Measurements from ENCODE around the gene USH1G.
A peak's percentile ranks its signal among the peaks of the same experiment; 100 is the strongest.

USH1G gene

GRCh38 chr17:74901353-74902135 is 21.5 kb downstream of the USH1G start:
- H3K36me3 Mint-ChIP-seq (ENCODE audit: insufficient read depth): peaks cover 1% of the 10 kb centered on the region
- H3K4me1 Mint-ChIP-seq: no peaks in the 10 kb centered on the region
- H3K9me3 Mint-ChIP-seq: no peaks in the 10 kb centered on the region
- peaks cover 33% of the 10 kb centered on the region for H3K27me3 Mint-ChIP-seq
- ATAC-seq (replicated peaks; ENCODE audit: extremely low read depth, poor library complexity, severe bottlenecking): no peak
- no peak overlapping the region for H3K27ac Mint-ChIP-seq (ENCODE audit: low read depth)
- DNase-seq (ENCODE audit: low spot score in 2 of 2): no peak
- H3K4me3 Mint-ChIP-seq: no peak overlapping the region

DNA sequence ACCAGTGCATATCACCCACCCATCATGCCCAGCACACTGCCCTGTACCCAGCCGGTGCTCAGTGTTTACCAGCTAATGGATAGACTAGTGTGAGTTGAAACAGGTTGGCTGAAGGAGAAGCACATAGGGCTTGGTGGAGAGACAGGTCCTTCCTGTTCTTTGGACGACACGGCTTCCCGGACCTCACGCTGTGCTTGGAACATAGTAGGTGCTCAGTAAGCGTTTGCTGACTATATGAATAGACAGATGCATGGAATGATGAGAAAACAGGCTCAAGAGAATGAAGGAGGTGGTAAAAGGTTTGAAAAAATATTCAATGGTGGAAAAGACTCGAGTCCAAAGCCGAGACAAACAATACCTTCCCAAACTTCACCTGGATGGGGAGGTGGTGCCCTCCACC is 22.8 kb downstream of the USH1G start:
- Mint-ChIP-seq H3K36me3 (ENCODE audit: insufficient read depth) (peaks cover 1% of the 10 kb centered on the region), H3K27me3 (peaks cover 46% of the 10 kb centered on the region), H3K4me3 (no peak overlapping the region), H3K4me1 (no peaks in the 10 kb centered on the region), H3K27ac (ENCODE audit: low read depth) (no peak overlapping the region), H3K9me3 (no peaks in the 10 kb centered on the region)
- ATAC-seq (replicated peaks; ENCODE audit: extremely low read depth, poor library complexity, severe bottlenecking): no peak
- no peak for DNase-seq (ENCODE audit: low spot score in 2 of 2)

- H3K27me3 Mint-ChIP-seq: peaks cover 52% of the 10 kb centered on the region
- H3K9me3 Mint-ChIP-seq: no peaks in the 10 kb centered on the region
- ATAC-seq (replicated peaks; ENCODE audit: extremely low read depth, poor library complexity, severe bottlenecking): no peak
- DNase-seq (ENCODE audit: low spot score in 2 of 2): no peak
- H3K4me1 Mint-ChIP-seq: peaks cover 5% of the 10 kb centered on the region
- H3K4me3 Mint-ChIP-seq: no peak overlapping the region
- H3K36me3 Mint-ChIP-seq (ENCODE audit: insufficient read depth): peaks cover 1% of the 10 kb centered on the region
- no peak overlapping the region for H3K27ac Mint-ChIP-seq (ENCODE audit: low read depth)
Observed at GRCh38 chr17:74898376-74898946, 24.6 kb downstream of the USH1G start.

DNA sequence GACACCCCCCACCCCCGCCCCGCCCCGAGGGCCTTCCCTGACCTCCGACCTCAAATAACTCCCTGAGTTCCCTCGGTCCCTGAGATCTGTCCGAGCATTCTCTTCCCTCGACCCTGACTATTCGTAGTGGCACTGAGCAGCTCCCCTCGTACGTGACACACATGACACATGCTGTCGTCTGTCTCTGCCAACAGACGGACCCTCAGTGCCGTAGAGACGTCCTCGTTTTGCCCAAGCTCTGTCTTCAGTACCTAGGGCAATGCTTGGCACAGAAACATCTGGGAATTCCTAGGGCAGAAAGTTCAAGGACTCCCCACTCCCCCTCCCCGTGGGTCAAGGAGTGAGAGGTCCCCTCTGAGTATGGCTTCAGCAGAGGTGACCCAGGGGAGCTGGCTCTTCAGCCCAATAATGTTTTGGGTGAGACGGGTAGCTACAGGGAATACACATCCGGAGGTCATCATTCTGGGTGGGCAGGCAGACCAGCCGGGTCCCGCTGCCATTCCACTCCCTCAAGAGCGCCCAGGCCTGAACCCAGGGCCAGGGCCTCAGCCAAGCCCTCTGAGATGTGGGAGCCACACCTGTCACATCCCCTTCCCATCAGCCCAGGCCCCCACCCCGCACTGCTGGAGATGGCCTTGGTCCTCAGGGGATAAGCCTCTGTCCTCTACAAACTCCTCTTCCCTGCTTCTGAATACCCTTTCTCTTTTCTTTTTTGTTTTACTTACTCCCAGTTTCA is 29.0 kb downstream of the USH1G start:
- Mint-ChIP-seq H3K4me3 (peak overlapping the region; percentile 58), H3K27me3 (peaks cover 56% of the 10 kb centered on the region)

GRCh38 chr17:74892974-74893911 is 29.8 kb downstream of the USH1G start, which contains the start of gene FADS6:
Gene FADS6, minus strand, starts transcription at chr17:74893633. Its CDS starts 38 bp downstream, at chr17:74893595.
- peak within 1 kb of the TSS; percentile 58 for H3K4me3 Mint-ChIP-seq
- no peak for DNase-seq (ENCODE audit: low spot score in 2 of 2)
- no peaks in the 10 kb centered on the region for H3K36me3 Mint-ChIP-seq (ENCODE audit: insufficient read depth)
- H3K9me3 Mint-ChIP-seq: no peaks in the 10 kb centered on the region
- peaks cover 5% of the 10 kb centered on the region for H3K4me1 Mint-ChIP-seq
- H3K27me3 Mint-ChIP-seq: peaks cover 56% of the 10 kb centered on the region
- no peak for ATAC-seq (replicated peaks; ENCODE audit: extremely low read depth, poor library complexity, severe bottlenecking)
- H3K27ac Mint-ChIP-seq (ENCODE audit: low read depth): no peak within 1 kb of the TSS

More for the DNA sequence above, 29.0 kb downstream of the USH1G start:
- no peak for DNase-seq (ENCODE audit: low spot score in 2 of 2)
- ATAC-seq (replicated peaks; ENCODE audit: extremely low read depth, poor library complexity, severe bottlenecking): no peak
- no peaks in the 10 kb centered on the region for H3K36me3 Mint-ChIP-seq (ENCODE audit: insufficient read depth)
- H3K9me3 Mint-ChIP-seq: no peaks in the 10 kb centered on the region
- no peak overlapping the region for H3K27ac Mint-ChIP-seq (ENCODE audit: low read depth)
- H3K4me1 Mint-ChIP-seq: peaks cover 5% of the 10 kb centered on the region

- H3K36me3 Mint-ChIP-seq (ENCODE audit: insufficient read depth): no peaks in the 10 kb centered on the region
- H3K9me3 Mint-ChIP-seq: no peaks in the 10 kb centered on the region
- peaks cover 5% of the 10 kb centered on the region for H3K4me1 Mint-ChIP-seq
- ATAC-seq (replicated peaks; ENCODE audit: extremely low read depth, poor library complexity, severe bottlenecking) (no peak), DNase-seq (ENCODE audit: low spot score in 2 of 2) (no peak)
- peaks cover 61% of the 10 kb centered on the region for H3K27me3 Mint-ChIP-seq
- no peak overlapping the region for H3K27ac Mint-ChIP-seq (ENCODE audit: low read depth)
- H3K4me3 Mint-ChIP-seq: no peak overlapping the region
Observed at GRCh38 chr17:74892013-74892841, 30.8 kb downstream of the USH1G start.

DNA sequence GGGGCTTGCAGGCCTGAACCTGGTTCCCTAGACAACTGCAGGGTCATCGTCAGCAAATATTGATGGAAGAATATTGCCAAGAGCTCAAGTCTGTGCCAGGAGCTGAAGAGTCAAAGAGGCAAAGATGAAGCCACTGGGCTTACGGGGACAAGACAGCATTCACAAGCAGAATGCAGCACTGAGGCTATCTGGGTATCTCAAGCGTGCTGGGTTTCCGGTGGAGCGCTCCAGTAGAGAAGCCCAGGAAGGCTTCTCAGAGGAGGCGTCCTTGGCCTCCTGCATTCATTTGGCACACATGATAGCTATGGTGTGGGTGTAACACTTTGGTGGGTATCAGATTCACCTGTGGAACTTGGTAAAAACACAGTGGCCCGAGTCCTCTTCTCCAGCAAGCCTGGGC is 32.5 kb downstream of the USH1G start:
- Mint-ChIP-seq H3K36me3 (ENCODE audit: insufficient read depth) (no peaks in the 10 kb centered on the region), H3K27me3 (peaks cover 62% of the 10 kb centered on the region), H3K27ac (ENCODE audit: low read depth) (no peak overlapping the region), H3K4me3 (no peak overlapping the region), H3K9me3 (no peaks in the 10 kb centered on the region), H3K4me1 (peaks cover 5% of the 10 kb centered on the region)
- DNase-seq (ENCODE audit: low spot score in 2 of 2) (no peak), ATAC-seq (replicated peaks; ENCODE audit: extremely low read depth, poor library complexity, severe bottlenecking) (no peak)

GRCh38 chr17:74888469-74888868 is 34.6 kb downstream of the USH1G start:
- no peak overlapping the region for H3K27ac Mint-ChIP-seq (ENCODE audit: low read depth)
- no peak overlapping the region for H3K4me3 Mint-ChIP-seq
- H3K27me3 Mint-ChIP-seq: peaks cover 62% of the 10 kb centered on the region
- H3K9me3 Mint-ChIP-seq: no peaks in the 10 kb centered on the region
- ATAC-seq (replicated peaks; ENCODE audit: extremely low read depth, poor library complexity, severe bottlenecking) (no peak), DNase-seq (ENCODE audit: low spot score in 2 of 2) (no peak)
- no peaks in the 10 kb centered on the region for H3K4me1 Mint-ChIP-seq
- H3K36me3 Mint-ChIP-seq (ENCODE audit: insufficient read depth): peaks cover 1% of the 10 kb centered on the region

- ATAC-seq (replicated peaks; ENCODE audit: extremely low read depth, poor library complexity, severe bottlenecking): no peak
- no peaks in the 10 kb centered on the region for H3K9me3 Mint-ChIP-seq
- DNase-seq (ENCODE audit: low spot score in 2 of 2): no peak
- H3K27ac Mint-ChIP-seq (ENCODE audit: low read depth): no peak overlapping the region
- no peaks in the 10 kb centered on the region for H3K4me1 Mint-ChIP-seq
- no peak overlapping the region for H3K4me3 Mint-ChIP-seq
- H3K36me3 Mint-ChIP-seq (ENCODE audit: insufficient read depth): peaks cover 4% of the 10 kb centered on the region
- peaks cover 61% of the 10 kb centered on the region for H3K27me3 Mint-ChIP-seq
Observed at GRCh38 chr17:74883241-74883745, 39.8 kb downstream of the USH1G start.

- Mint-ChIP-seq H3K27ac (ENCODE audit: low read depth) (no peak overlapping the region), H3K27me3 (peaks cover 60% of the 10 kb centered on the region), H3K4me1 (no peaks in the 10 kb centered on the region), H3K36me3 (ENCODE audit: insufficient read depth) (peaks cover 6% of the 10 kb centered on the region), H3K9me3 (no peaks in the 10 kb centered on the region), H3K4me3 (no peak overlapping the region)
- ATAC-seq (replicated peaks; ENCODE audit: extremely low read depth, poor library complexity, severe bottlenecking): no peak
- DNase-seq (ENCODE audit: low spot score in 2 of 2): no peak
Observed at GRCh38 chr17:74882517-74883240, 40.4 kb downstream of the USH1G start.

- Mint-ChIP-seq H3K9me3 (no peaks in the 10 kb centered on the region), H3K27me3 (peaks cover 44% of the 10 kb centered on the region), H3K4me1 (no peaks in the 10 kb centered on the region), H3K27ac (ENCODE audit: low read depth) (no peak overlapping the region), H3K36me3 (ENCODE audit: insufficient read depth) (peaks cover 6% of the 10 kb centered on the region), H3K4me3 (no peak overlapping the region)
- ATAC-seq (replicated peaks; ENCODE audit: extremely low read depth, poor library complexity, severe bottlenecking) (no peak), DNase-seq (ENCODE audit: low spot score in 2 of 2) (no peak)
Observed at GRCh38 chr17:74881073-74881472, 42.0 kb downstream of the USH1G start.

All from central memory CD8-positive, alpha-beta T cell (primary cell).